Right hindlimb (tissue), 1 donor: Measurements from ENCODE around the gene PIK3CB.
"Not testable (repeated sequence)": the region's sequence is repeated elsewhere in the genome, so short reads cannot be mapped to it uniquely, and the experiment has no call there.

Source experiments
- DNase-seq: peaks from one replicate; pipeline ENCODE4 v3.0.0-alpha.2; 2018

Gene PIK3CB

DNA sequence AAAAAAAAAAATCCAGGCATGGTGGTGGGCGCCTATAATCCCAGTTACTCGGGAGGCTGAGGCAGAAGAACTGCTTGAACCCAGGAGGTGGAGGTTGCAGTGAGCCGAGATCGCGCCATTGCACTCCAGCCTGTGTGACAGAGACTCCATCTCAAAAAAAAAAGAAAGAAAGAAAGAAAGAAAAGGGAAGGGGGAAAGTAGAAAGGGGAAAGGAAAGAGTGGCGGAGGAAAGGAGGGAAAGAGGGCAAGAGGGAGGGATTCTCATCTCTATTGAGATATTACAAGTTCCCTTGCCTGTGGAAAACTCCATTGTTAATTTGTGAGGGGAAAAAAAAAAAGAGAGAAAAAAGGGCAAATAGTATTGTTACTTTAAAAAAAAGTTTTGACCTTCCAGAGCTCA lies 32.5 kb downstream of the PIK3CB start:
- not testable (repeated sequence) for DNase-seq

GRCh38 chr3:138801792-138802191 lies 32.9 kb downstream of the PIK3CB start:
- no peak for DNase-seq

- DNase-seq: no peak
Observed at GRCh38 chr3:138800248-138800647, 34.5 kb downstream of the PIK3CB start.

DNA sequence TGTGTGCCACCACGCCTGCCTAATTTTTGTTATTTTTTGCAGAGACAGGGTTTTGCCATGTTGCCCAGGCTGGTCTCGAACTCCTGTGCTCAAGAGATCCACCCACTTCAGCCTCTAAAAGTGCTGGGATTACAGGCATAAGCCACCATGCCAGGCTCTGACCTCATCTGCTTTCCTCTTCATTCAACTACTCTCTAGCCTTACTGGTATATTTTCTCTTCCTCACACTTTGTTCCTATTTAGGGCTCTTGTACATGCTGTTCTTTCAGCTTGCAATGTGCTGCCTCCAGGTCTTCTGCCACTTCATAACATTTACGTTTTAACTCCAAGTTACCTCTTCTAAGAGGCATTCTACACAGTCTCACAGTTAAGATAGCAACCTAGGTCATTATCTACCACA lies 34.9 kb downstream of the PIK3CB start:
- no peak for DNase-seq

DNA sequence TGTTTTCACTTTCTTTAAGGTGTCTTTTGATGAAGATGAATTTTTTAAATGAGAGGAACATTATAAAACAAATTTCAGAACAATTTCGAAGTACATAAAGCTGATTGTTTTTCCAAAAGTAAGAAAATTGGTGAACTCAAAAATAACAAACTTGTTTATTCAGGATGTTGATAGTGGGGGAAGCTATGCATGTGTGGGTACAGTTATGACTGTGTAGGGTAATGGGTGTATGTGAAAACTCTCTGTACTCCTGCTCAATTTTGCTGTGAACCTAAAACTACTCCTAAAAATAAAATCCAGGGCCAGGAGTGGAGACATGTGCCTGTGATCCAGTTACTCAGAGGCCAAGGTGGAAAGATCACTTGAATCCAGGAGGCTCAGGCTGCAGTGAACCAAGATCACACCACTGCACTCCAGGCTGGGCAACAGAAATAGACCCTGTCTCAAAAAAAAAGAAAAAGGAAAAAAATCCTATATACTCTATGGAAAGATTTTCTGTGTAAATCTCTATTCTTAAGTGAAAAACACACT lies 37.2 kb downstream of the PIK3CB start:
- no peak for DNase-seq

DNA sequence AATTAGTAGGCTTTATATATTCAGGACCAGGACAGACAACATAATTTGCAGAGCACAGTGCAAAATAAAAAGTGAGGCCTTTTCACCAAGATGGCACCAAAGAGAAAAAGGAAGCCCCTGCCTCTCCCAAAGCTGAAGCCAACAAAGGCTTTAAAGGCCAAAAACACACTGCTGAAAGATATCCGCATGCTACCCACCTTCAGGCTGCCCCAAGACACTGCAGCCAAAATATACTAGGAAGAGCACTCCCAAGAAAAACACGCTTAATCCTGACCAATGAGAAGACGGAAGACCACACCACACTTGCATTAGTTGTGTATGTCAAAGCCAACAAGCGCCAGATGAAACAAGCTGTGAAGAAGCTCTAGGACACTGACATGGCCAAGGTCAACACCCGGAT lies 38.0 kb downstream of the PIK3CB start:
- no peak for DNase-seq

DNA sequence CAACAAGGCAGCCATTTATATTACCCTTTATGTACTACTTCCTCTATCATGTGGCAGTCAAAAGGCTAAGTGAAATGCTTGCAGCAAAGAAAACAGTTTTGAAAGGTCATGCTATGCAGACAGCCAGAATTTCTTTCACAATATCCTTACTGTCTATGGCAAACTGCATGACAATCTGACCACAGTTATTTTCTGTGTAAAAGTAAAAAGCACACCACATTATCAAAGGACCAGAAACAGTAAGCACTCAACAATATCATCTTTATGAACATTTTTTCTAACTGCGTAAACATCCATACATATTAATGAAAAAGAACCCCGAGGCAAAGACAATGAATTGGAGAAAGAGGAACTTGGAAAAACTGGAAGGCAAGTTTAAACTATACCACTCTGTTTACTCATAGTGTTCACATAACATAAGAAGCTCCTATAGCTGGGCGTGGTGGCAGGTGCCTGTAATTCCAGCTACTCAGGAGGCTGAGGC lies 47.9 kb downstream of the PIK3CB start:
- no peak for DNase-seq

GRCh38 chr3:138785951-138786350 lies 48.8 kb downstream of the PIK3CB start:
- DNase-seq: no peak

DNA sequence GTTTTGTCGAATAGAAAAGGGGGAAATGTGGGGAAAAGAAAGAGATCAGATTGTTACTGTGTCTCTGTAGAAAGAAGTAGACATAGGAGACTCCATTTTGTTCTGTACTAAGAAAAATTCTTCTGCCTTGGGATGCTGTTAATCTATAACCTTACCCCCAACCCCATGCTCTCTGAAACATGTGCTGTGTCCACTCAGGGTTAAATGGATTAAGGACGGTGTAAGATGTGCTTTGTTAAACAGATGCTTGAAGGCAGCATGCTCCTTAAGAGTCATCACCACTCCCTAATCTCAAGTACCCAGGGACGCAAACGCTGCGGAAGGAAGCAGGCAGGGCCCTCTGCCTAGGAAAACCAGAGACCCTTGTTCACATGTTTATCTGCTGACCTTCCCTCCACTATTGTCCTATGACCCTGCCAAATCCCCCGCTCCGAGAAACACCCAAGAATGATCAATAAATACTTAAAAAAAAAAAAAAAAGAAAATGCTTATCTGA lies 49.3 kb downstream of the PIK3CB start:
- DNase-seq: not testable (repeated sequence)

DNA sequence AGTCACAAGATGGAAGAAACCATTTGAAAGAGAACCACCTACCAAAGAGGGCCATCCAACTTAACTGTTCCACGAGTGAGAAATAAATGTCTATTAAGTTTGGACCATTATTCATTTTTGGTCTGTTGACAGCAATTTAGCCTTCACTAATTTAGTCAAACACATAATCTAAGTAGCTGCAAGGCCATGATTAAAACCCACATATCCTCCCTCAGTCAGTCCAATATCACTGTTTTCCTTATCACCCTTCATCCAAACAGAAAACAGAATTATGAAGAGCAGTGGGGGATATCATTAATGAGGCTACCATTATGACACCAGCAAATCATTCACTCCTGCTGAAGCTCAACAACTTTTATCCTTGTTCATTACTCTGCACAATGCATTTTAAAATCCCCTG lies 52.0 kb downstream of the PIK3CB start:
- DNase-seq: no peak

GRCh38 chr3:138781012-138781470 lies 53.7 kb downstream of the PIK3CB start:
- no peak for DNase-seq

DNA sequence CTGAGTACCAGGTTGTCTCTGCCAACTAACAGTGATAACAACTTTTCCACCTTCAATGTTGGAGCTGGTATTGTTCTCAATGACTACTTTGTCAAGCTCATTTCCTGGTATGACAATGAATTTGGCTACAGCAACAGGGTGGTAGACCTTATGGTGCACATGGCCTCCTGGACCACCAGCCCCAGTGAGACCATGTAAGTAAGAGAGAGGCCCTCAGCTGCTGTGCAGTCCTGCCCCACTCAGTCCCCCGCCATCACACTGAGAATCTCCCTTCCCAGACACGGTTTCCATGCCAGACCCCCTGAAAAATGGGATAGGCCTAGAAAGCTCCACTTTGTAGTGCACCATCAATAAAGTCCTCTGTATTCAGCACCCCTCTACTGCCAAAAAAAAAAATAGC lies 56.1 kb downstream of the PIK3CB start:
- no peak for DNase-seq

DNA sequence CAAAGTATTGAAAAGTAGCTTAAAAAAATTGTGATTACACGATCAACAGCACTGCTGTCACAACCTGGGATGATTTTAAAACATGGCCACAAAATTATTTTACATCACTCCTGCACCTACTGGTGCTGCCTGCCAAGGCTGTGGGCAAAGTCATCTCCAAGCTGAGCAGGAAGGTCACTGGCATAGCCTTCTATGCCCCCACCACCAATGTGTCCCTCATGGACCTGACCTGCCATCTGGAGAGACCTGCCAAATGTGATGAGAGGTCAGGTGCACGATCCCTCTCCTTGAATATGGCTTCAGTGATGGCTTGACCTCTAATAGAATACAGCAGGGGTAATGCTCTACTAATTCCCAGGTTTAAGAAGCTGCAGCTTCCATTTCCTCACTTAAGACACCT lies 57.8 kb downstream of the PIK3CB start:
- no peak for DNase-seq

DNA sequence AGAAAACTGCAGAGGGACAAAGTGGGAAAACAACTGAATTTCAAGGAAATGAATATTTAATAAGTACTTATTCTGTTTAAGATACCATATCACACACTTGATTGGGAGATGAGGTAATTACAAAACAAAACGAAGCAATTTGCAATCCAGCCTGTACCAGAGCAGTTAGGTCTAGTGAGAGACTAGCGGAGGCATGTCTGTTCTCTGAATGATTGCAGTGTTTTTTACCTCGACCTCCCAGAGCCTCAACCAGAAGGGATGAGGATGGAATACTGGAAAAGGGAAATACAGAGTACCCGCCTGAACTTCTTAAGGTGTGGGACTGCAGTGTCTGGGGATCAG lies 59.5 kb downstream of the PIK3CB start:
- no peak for DNase-seq

GRCh38 chr3:138774529-138775253 lies 60.0 kb downstream of the PIK3CB start:
- peak; percentile 76 for DNase-seq

DNA sequence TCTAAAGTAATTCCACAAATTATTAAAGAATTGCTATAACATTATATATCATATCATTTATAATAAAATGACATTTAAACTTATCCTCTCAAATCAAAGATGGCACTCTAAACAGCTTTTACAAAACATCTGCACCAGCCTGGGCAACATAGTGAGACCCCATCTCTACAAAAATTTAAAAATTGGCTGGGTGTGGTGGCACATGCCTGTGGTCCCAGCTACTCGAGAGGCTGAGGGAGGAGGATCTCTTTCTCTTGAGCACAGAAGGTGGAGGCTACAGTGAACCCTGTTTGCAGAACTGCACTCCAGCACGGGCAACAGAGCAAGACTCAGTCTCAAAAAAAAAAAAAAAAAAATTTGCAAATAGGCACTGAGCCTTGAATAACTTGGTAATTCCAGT lies 63.1 kb downstream of the PIK3CB start:
- no peak for DNase-seq

- DNase-seq: no peak
Observed at GRCh38 chr3:138769616-138770015, 65.1 kb downstream of the PIK3CB start.

- DNase-seq: peak; percentile 63
Observed at GRCh38 chr3:138768946-138769345, 65.8 kb downstream of the PIK3CB start.

- no peak for DNase-seq
Observed at GRCh38 chr3:138768125-138768524, 66.6 kb downstream of the PIK3CB start.

DNA sequence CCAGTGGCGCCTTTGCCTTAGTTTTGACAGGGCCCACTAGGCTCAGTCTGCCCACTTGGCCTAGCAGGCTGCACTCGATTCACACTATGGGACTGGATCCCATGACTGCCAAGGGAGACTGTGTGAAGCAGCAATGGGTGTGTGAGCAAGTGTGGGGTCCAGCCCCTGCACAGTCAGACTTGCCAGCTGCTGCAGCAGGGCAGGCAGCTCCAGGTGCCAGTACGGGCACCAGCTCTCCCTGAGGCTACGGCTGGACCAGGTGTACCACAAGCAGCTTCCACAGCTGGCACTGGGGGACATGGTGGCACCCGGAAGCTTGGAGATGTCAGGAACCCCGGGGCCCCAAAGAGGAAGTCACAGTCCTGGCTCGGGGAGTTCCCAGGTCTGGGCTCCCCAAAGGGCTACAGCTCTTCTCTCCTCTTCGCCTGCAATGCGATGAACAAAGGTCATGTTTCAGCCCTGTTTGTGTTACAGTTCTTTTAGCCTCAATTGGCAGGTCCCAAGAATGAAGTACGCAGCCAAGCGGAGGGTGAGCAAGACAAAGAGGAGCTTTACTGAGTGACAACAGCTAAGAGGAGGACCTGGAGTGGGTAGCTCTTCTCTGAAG lies 67.1 kb downstream of the PIK3CB start:
- no peak for DNase-seq

GRCh38 chr3:138761002-138761401 lies 73.7 kb downstream of the PIK3CB start:
- no peak for DNase-seq

DNA sequence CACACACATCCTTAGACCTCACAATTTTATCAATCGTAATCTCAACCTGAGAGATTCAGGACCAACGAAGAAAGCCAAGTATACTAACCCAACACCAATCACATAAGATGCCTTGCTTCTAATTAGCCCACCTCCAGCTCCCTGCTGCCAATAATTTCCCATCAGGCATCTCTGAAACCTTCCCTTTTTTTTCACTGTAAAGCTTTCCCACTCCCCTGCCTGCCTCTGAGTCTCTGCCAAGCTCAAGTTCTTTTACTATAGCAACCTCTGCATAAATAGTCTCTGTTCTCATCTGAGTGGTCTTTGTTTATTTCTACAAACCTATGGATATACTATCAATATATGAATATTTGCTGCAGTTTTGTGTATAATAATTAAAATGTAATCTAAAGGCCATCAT lies 86.5 kb downstream of the PIK3CB start:
- DNase-seq: no peak

- no peak for DNase-seq
Observed at GRCh38 chr3:138747225-138747624, 87.5 kb downstream of the PIK3CB start.

GRCh38 chr3:138740072-138740471 lies 94.7 kb downstream of the PIK3CB start:
- DNase-seq: no peak
